GM12874 (cell line): ENCODE results near the gene ITGA1.

Source experiments
- TF ChIP-seq, protein P1 (sequence below): IDR thresholded peaks from 2 replicates; pipeline ENCODE4 v1.5.1; 2011; ENCODE audit warnings: low read depth, mild to moderate bottlenecking, control low read depth, low read length, moderate library complexity; ENCODE audit not compliant: insufficient read depth

Gene ITGA1

DNA sequence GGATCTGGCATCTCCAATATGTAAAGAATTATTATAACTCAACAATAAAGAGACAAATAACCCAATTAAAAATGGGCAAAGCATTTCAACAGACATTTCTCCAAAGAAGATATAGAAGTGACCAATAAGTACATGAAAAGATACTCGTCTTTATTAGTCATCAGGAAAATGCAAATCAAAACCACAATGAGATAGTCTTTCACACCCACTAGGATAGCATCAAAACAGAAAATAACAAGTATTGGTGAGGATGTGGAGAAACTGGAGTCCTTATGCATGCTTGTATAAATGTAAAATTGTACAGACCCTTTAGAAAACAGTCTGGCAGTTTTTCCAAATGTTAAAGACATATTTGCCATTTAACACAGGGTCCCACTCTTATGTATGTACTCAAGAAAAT, 39.1 kb upstream of the ITGA1 start:
- TF ChIP-seq, protein P1, sequence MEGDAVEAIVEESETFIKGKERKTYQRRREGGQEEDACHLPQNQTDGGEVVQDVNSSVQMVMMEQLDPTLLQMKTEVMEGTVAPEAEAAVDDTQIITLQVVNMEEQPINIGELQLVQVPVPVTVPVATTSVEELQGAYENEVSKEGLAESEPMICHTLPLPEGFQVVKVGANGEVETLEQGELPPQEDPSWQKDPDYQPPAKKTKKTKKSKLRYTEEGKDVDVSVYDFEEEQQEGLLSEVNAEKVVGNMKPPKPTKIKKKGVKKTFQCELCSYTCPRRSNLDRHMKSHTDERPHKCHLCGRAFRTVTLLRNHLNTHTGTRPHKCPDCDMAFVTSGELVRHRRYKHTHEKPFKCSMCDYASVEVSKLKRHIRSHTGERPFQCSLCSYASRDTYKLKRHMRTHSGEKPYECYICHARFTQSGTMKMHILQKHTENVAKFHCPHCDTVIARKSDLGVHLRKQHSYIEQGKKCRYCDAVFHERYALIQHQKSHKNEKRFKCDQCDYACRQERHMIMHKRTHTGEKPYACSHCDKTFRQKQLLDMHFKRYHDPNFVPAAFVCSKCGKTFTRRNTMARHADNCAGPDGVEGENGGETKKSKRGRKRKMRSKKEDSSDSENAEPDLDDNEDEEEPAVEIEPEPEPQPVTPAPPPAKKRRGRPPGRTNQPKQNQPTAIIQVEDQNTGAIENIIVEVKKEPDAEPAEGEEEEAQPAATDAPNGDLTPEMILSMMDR: no peak

DNA sequence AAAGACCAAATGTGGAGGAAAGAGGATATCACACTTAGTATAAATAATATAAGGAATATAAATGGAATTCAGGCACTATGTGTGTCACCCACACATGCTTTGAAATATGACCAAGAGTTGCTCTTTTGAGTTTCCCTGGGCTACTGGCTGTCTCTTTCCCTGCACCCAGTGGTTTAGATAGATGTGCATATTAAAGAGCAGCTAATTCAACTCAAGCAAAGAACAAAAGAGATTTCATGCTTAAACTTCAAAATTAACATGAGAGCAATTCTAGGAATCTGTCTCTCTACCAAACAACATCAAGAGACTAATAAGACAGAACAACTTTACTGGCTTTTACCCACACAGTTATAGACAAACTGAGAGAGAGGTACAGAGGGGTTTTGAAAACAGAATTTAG, 38.0 kb upstream of the ITGA1 start:
- TF ChIP-seq, protein P1: no peak

DNA sequence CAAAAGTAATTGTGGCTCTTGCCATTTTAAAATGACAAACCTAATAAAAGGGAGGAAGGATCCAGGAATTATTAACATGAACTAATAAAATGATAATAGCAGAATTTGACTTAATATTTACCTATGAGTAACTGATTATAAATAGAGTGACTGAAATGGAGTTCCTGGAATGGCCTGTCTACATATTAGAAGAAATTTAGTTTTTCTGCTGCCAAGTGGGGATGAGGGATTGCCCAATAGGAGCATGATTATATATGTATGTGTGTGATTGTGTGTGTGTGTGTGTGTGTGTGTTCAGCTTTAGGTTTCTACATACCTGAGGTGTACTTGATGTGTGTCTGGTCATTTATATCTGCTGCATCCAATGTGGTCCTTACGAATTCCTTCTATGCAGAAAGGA, 36.6 kb upstream of the ITGA1 start:
- TF ChIP-seq, protein P1: no peak

DNA sequence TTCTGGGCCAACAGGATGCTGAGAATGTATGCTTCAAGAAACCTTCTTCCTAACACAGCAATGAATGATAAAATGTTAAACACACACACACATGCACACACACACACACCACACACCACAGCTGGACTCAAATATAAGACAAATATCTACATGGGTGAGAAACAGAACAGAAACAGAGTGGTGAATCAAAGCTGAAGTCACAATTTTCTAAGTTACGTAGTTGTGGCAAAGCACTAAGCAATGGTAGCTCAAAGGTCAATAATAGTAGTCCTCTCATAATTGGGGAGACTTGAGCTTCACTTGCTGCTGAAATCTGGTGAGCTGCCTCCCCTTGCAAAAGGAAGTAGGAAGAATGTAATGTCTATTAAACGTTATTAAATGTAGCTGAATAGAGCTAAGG, 33.7 kb upstream of the ITGA1 start:
- TF ChIP-seq, protein P1: no peak

DNA sequence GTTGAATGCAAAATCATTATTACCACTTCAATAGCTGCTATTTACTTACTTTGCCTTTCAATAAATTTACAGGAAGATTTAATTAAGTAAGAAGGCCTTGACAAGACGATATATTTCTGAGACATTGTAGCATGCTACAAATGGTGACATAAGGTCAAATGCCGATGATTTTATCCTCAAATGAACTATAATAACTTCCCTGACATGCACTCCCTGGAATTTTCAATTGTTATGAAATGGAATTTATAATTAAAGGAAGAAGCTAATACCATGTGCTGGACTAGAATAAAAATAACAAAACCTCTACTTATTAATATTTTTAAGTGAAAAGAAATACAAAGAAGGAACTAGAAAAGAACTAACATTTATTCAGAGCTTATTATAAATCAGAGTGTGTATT, 30.2 kb upstream of the ITGA1 start:
- TF ChIP-seq, protein P1: no peak

DNA sequence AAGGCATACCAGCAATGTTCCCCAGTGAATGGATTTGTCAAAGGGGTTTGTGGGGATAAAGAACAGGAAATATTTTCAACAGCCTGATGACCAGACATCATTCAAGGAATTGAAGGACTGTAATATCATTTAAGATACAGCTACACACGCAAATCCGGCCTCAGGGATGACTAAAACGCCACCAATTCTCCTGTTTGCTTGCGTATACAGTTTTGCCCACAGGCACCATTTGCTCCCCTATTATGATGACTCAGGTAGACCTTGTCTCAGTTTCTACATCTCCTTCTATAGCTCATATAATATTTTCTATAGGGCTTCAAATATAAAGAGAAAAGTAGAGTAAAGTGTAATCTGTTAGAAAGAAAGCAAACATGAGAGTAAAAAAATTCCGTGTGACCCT, 29.7 kb upstream of the ITGA1 start:
- TF ChIP-seq, protein P1: no peak

DNA sequence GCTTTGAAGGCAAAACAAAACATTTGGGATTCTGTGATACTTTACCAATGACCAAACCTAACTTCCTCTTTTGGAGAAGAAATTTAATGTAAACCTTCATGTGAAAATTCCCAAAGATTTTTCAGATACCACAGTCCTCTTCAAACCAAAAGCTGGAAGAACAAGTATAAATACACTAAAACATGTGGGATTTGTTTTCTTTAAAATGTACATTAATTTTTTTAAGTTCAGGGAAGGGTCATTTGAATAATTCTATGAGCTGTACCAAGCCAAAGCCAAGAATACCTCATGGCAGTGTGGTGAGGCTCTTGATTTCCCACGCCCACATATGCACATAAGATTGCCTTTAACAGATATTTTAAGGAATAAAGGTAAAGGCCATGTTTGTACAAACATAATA, 28.4 kb upstream of the ITGA1 start:
- TF ChIP-seq, protein P1: no peak
